ENCODE measurements around the gene RAD9A.
A peak's percentile ranks its signal among the peaks of the same experiment; 100 is the strongest.

The RAD9A gene

GRCh38 chr11:67413266-67413849 lies 21.6 kb downstream of the RAD9A start:
- peaks cover 49% of the 10 kb centered on the region for H3K27me3 Mint-ChIP-seq (ENCODE audit: low read depth, poor library complexity)
- peaks cover 37% of the 10 kb centered on the region for H3K4me1 Mint-ChIP-seq
- no peaks in the 10 kb centered on the region for H3K9me3 Mint-ChIP-seq
- no peaks in the 10 kb centered on the region for H3K36me3 Mint-ChIP-seq (ENCODE audit: low read depth)
- H3K27ac Mint-ChIP-seq = no peak overlapping the region
- TF ChIP-seq CTCF (IDR thresholded peaks at IDR 0.05) = no peak
- H3K4me3 Mint-ChIP-seq = no peak overlapping the region
- DNase-seq = no peak

- TF ChIP-seq CTCF (IDR thresholded peaks at IDR 0.05) = no peak
- H3K4me3 Mint-ChIP-seq = peak within 1 kb of the TSS; percentile 71
- peaks cover 37% of the 10 kb centered on the region for H3K4me1 Mint-ChIP-seq
- no peak within 1 kb of the TSS for H3K27ac Mint-ChIP-seq
- H3K36me3 Mint-ChIP-seq (ENCODE audit: low read depth) = no peaks in the 10 kb centered on the region
- peaks cover 58% of the 10 kb centered on the region for H3K27me3 Mint-ChIP-seq (ENCODE audit: low read depth, poor library complexity)
- DNase-seq = no peak
- no peaks in the 10 kb centered on the region for H3K9me3 Mint-ChIP-seq
Observed at GRCh38 chr11:67415501-67416304, 23.9 kb downstream of the RAD9A start, which contains the start of gene CARNS1. Gene CARNS1 (plus strand): TSS chr11:67415678. CDS start chr11:67416200, 522 bp downstream.

GRCh38 chr11:67416416-67417335 lies 24.9 kb downstream of the RAD9A start:
- Mint-ChIP-seq H3K9me3 (no peaks in the 10 kb centered on the region), H3K36me3 (ENCODE audit: low read depth) (no peaks in the 10 kb centered on the region), H3K27me3 (ENCODE audit: low read depth, poor library complexity) (peaks cover 58% of the 10 kb centered on the region), H3K4me3 (peak overlapping the region; percentile 71), H3K27ac (no peak overlapping the region), H3K4me1 (peaks cover 30% of the 10 kb centered on the region)
- no peak for TF ChIP-seq CTCF (IDR thresholded peaks at IDR 0.05)
- no peak for DNase-seq

DNA sequence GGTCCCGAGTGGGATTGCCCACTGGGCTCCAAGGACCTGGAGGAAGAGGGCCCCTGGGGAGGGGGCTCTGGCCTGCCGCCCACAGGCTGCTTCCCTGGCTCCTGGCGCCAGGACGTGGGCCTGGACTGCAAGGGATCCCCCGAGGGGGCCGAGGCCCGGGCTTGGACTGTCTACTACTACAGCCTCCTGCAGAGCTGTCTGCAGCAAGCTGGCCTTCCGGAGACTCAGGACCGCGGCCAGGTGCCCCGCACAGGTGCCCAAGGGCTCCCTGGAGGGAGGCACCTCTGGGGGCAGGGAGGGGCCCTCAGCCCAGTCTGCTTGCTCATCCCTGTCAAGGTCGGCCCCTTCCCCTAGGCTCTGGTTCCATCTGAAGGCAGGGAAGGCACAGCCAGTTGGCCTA lies 25.6 kb downstream of the RAD9A start:
- Mint-ChIP-seq H3K4me3 (no peak overlapping the region), H3K9me3 (no peaks in the 10 kb centered on the region), H3K4me1 (peaks cover 26% of the 10 kb centered on the region), H3K27me3 (ENCODE audit: low read depth, poor library complexity) (peaks cover 53% of the 10 kb centered on the region), H3K27ac (no peak overlapping the region), H3K36me3 (ENCODE audit: low read depth) (no peaks in the 10 kb centered on the region)
- TF ChIP-seq CTCF (IDR thresholded peaks at IDR 0.05) = no peak
- no peak for DNase-seq

GRCh38 chr11:67418476-67419281 lies 26.9 kb downstream of the RAD9A start:
- peaks cover 44% of the 10 kb centered on the region for H3K27me3 Mint-ChIP-seq (ENCODE audit: low read depth, poor library complexity)
- no peak overlapping the region for H3K4me3 Mint-ChIP-seq
- H3K36me3 Mint-ChIP-seq (ENCODE audit: low read depth) = no peaks in the 10 kb centered on the region
- no peak for TF ChIP-seq CTCF (IDR thresholded peaks at IDR 0.05)
- no peak overlapping the region for H3K27ac Mint-ChIP-seq
- H3K4me1 Mint-ChIP-seq = peaks cover 25% of the 10 kb centered on the region
- H3K9me3 Mint-ChIP-seq = no peaks in the 10 kb centered on the region
- DNase-seq = no peak

Data from nephron progenitor cell (in vitro differentiated cells).